Measurements from ENCODE around the gene ARRB2.
"Not testable (repeated sequence)": the region's sequence is repeated elsewhere in the genome, so short reads cannot be mapped to it uniquely, and the experiment has no call there.

ARRB2 gene

DNA sequence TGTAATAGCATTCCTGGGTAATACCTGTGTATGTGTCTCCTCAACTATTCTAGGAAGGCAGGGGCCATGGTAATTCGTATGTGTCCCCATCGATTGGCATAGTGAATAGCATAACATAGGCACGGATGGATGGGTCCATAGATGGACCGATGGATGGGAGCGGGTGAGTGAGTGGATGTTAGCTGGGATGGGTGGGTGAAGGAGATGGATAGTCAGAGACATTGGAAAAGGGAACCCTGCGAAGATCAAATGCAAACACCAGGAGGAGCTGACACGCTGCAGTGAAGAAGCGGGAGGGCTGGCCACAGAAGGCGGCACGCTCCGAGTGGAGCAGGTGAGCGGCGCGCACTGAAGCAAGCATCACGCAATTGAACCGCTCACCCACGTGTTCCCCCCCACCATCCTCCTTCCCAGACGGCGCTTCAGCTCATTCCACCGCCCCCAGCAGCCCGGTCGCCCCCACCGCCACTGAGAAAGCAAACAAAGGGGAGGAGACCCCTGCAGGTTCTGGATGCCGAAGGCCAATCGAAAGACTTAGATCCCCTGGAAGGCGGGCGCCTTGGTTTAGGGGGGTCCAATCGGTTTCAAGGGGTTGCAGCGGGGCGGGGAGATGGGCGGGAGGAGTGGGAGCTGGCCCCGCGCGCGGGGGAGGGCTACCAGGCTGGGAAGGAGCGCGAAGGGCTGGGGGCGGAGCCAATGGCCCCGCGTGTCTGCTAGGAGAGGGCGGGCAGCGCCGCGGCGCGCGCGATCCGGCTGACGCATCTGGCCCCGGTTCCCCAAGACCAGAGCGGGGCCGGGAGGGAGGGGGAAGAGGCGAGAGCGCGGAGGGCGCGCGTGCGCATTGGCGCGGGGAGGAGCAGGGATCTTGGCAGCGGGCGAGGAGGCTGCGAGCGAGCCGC lies at the start of gene ARRB2:
Gene ARRB2 (plus strand): TSS at position 839 of the 899 bp plus-strand sequence. CDS start 90 bp downstream, outside the sequence.
- in situ Hi-C loops (cut with MboI; ENCODE audit: low sequenced_read_pairs): no loop called here

DNA sequence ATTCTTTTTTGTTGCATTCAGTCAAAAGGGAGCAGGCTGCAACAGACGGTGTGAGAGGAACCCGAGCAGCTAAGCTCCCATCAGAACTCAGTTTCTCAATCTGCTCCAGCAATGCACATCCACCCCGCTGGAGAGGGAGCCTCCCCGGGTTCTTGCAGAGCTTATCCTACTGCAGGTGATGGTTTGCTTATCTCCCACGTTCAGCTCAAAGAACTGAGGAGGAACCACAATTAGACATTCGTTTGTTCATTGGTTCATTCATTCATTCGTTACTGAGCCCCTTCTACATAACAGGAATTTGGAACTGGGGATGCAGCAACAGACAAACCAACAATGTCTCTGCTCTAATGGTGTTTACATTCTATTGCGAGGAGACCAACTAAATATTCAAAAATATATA lies 46.7 kb upstream of the ARRB2 start:
- in situ Hi-C loops (cut with MboI; ENCODE audit: low sequenced_read_pairs): no loop called here

DNA sequence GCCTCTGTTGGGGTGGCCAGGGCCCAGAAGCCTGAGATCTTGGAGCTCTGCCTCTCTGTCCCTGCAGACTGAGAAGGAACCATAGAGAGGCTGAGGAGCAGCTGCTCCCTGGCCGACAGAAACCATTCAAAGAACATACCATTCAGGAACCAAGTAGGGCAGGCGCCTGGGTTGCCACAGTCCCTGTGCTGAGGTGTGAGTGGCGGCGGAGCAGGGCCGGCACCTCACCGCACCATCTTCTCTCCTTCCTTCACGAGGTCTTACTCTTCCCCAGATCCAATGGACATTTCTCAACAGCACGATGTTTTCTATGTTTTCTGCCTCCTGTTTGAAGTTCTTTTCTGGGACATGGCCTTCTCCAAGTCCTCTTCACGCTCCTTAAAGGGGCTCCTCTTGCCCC lies 46.2 kb upstream of the ARRB2 start:
- in situ Hi-C loops (cut with MboI; ENCODE audit: low sequenced_read_pairs): no loop called here

DNA sequence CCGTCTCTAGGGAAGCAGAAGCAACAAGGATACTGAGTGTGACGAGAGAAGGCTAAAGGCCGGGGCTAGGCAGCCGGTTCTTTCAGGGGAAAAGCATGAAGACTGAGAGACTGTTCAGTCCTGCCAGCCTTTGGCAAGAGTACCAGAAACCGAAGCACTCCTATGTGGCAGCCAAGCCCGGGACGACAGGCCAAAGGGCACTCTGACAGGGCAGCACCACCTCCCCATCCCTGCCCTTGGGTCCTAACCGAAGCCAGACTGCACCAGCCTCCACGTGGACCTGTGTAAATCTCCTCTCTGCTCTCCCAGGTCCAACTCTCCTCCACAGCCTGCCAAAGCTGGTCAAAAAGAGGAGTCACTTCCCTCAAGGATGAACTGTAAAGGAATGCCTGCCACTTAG lies 45.4 kb upstream of the ARRB2 start:
- in situ Hi-C loops (cut with MboI; ENCODE audit: low sequenced_read_pairs): no loop called here

DNA sequence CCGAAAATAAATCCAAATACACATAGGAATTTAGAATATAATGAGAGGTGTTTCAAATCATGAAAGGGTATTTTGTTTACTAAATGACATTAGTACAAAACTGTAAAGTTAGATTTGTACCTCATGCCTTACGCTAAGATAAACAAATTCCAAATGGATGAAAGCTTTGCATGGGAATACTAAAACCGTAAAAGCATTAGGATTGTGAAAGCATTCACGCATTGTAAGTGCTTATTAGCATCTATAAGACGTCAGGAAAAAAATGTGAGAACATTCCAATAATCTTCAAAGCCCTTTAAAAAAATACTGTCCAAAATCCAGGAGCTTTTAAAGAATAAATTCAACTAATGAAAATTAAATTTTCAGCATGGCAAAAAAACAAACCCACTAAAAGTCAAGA lies 44.1 kb upstream of the ARRB2 start:
- in situ Hi-C loops (cut with MboI; ENCODE audit: low sequenced_read_pairs): no loop called here

DNA sequence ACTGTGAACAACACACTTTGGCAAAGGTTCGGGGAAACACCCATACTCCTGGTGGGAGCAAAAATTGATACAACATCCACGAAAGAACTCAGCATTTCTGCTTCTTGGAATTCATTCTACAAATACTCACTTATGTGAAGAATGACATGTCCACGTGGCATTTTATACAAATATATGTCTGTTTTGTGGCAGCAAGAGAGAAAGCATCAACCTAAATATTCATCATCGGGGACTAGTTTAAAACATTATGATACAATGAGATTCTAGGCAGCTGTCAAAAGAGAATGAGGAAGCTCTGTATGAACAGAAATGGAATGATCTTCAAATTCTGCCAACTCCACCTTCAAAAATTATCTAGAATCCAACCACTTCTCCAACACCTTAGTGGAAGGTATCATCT lies 43.3 kb upstream of the ARRB2 start:
- in situ Hi-C loops (cut with MboI; ENCODE audit: low sequenced_read_pairs): no loop called here

DNA sequence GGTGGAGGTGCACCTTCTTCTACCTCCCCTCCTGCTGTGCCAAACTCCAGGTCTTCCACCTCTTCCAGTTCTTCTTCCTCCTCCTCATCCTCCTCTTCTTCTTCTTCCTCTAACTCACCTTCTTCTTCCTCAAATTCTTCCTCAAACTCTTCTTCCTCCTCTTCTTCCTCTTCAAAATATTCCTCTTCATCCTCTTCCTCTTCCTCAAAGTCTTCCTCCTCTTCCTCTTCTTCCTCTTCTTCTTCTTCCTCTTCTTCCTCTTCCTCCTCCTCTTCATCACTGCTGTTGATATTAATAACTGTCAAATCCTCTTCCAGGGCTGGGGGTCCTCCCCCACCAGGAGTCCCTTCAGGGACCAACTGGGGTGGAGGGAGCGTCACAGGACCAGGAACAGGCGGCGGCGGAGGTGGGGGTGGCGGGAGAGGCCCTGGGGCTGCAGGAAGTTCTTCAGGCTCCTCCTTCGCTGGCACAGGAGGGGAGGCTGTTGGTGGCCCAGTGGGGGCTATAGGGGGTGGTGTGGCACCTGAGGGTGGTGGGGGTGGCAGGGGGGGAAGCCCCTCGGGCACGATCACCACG lies 38.3 kb upstream of the ARRB2 start:
- in situ Hi-C loops (cut with MboI; ENCODE audit: low sequenced_read_pairs): no loop called here

DNA sequence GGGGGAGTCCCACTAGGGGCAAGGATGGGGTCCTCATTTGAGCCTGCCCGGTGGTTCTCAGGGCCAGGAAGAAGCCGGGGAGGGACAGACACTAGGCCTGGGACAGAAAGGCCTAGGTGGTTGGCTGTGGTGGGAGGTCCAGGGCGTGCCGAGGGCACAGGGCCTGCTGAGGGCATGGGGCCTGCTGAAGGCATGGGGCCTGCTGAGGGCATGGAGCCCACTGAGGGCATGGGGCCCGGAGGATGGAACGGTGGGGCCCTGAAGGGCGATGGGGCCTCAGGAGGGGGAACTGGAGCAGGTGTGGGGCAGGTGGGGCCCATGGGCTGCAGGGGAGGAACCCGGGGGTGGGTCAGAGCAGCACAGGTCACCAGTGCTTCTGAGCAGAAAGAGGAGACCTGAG lies 37.7 kb upstream of the ARRB2 start:
- in situ Hi-C loops (cut with MboI; ENCODE audit: low sequenced_read_pairs): no loop called here

DNA sequence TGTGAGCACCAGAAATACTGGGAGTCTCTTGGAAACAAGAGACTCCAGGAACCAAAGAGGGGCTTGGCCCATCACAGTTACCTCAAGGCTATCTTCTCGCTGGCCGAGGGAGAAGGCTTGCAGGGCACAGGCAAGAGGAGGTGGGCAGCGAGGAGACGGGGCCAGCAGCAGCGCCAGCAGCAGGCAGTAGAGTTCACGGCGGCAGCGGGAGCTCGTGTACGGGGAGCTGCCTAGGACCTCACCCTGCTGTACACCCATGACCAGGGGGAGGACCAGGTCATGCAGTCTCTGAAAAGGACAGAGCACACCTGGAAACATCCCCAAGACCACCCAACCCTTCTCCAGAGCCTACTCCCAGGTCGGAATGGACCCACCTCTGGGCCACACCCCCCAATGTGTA lies 37.3 kb upstream of the ARRB2 start:
- in situ Hi-C loops (cut with MboI; ENCODE audit: low sequenced_read_pairs): no loop called here

DNA sequence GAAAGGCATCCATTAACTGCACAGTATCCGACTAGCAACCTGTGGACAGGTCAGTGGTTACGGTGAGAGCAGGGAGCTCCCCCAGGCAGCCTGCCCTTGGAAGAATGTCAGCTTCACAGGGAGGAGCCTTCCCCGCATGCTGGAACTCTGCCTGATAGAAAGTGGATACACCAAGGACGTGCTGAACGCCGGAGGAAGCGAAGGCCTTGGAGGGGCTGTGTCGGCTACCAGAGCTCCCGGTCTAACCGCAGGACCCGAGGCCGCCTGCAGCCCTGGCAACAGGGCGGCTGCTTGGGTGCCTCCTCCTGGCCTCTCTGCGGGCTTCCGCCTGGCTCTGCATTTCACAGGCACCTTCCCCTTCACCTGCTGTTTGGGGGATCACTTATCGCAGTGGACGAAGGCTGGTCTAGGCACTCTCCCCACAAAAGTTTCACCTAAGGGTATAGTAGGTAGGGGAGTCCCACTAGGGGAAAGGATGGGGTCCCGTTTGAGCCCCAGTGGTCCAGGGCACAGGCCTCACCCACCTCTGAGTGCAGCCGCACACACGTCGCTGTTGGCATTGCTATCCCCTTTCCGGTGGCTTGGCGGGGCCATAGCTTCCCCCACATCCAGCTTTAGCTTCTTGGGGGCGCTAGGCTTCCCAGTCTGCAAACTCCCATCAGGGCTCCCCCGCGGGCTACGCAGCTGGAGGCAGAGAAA lies 36.3 kb upstream of the ARRB2 start:
- in situ Hi-C loops (cut with MboI; ENCODE audit: low sequenced_read_pairs): no loop called here

DNA sequence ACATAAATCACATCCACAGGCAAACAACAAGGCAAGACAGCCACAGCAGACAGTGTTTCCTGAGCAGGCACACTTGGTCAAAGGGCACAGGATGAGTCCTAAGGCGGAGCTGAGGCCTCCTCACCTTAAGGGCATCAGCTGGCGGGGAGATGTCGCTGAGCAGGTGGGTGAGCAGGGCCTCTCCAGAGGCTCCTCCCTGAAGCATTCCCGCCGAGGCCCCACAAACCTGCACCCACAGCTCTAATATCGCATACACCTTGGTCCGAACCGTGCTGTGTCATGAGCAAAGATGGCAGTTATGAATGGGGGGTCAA lies 35.8 kb upstream of the ARRB2 start:
- in situ Hi-C loops (cut with MboI; ENCODE audit: low sequenced_read_pairs): no loop called here

DNA sequence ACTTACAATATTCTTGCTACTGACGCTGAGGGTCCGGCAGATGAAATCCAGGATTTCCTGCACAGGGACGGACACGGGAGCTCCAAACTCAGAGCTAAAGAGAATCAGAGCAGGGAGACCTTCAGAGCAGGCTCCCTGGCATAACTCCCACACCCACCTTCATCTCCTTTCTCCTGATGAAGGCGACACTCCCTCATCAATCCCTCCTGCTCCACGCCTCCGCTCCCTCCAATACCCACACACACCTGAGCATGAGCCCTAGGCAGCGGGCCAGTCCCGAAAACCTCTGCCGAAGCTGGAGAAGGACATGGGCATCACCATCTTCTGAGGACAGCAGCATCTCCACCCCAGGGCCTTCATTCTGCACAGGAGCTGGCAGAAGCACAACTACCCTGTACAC lies 34.6 kb upstream of the ARRB2 start:
- in situ Hi-C loops (cut with MboI; ENCODE audit: low sequenced_read_pairs): no loop called here

DNA sequence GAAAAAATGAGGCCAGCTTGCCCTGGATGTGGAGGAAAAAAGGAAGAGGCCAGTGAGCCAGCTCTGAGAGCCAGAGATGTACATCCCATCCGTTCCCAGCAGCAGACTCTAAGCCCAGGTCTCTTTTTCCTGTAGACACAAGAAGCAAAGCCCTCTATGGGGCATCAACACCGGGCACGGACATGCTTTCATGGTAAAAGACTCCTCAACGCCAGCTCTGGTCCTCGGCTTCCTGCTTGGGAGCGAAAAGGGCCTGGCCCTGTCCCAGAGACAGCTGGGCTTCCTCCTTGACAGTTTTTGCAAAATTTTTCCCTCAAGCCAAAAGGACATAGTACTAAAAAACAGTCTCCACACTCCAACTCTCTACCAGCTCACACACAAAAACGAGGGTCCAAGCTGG lies 33.6 kb upstream of the ARRB2 start:
- in situ Hi-C loops (cut with MboI; ENCODE audit: low sequenced_read_pairs): no loop called here

DNA sequence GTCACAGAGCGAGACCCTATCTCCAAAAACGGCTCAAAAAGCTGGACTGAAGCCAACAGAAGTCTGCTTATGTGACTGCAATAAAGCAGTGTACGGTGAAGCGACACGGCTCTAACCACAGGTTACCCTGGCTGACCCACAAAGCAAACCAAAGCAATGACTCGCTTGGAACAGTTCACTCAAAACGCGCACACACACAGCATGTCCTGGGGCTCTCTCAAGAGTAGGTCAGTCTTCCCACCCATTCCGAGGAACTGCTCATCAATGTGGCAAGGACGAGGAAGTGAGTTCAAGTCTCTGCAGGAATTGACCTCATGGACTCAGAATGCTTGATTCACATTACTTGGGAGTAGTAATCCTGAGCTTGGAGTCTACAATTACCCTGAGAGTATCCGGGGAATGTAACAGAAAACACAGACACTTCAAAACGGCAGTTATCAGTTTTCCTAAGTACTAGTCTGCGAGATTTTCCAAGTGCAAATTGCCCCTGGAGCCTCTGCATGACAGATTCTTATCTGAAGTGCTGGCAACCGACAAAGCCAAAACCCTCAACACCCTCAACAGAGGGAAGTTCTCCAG lies 31.9 kb upstream of the ARRB2 start:
- in situ Hi-C loops (cut with MboI; ENCODE audit: low sequenced_read_pairs): no loop called here

DNA sequence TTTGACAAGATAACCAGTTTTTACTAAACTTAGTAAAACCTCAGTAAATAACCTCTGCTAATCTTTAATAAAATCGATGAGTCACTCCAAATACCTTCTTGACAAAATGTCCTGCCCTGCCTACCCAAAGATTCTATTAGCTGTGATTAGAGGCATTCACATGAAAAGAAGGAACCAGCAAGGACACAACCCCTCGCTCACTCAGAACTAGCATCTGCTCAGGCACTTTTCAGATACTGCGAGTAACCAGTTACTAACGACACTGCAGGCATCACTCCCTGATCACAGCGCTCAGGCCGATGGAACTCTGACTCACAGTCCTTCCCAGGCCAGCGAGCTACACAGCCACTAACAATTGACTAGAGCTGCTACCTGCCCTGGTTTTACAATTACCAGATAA lies 30.8 kb upstream of the ARRB2 start:
- in situ Hi-C loops (cut with MboI; ENCODE audit: low sequenced_read_pairs): no loop called here

DNA sequence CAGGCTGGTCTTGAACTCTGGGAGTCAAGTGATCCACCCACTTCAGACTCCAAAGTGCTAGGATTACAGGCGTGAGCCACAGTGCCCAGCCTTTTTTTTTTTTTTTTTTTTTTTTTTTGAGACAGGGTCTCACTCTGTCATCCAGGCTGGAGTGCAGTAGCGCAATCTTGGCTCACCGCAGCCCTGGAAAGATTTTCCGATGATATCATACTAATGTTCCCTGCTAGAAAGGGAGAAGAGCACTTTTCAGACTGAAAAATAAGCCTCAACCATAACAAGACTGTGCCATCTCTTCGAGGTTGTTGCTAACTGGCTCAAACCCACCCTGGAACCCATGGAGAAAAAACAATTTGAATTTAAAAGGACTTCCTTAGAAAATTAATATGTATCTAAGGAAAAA lies 26.7 kb upstream of the ARRB2 start:
- in situ Hi-C loops (cut with MboI; ENCODE audit: low sequenced_read_pairs): not testable (repeated sequence)

DNA sequence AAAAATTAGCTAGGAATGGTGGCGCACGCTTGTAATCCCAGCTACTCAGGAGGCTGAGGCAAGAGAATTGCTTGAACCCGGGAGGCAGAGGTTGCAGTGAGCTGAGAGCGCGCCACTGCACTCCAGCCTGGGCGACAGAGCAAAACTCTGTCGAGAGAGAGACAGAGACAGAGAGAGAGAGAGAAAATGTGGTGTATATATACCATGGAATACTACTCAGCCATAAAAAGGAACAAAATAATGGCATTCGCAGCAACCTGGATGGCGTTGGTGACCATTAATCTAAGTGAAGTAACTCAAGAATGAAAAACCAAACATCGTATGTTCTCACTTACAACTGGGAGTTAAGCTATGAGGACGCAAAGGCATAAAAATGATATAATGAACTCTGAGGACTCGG lies 20.6 kb upstream of the ARRB2 start:
- in situ Hi-C loops (cut with MboI; ENCODE audit: low sequenced_read_pairs): not testable (repeated sequence)

DNA sequence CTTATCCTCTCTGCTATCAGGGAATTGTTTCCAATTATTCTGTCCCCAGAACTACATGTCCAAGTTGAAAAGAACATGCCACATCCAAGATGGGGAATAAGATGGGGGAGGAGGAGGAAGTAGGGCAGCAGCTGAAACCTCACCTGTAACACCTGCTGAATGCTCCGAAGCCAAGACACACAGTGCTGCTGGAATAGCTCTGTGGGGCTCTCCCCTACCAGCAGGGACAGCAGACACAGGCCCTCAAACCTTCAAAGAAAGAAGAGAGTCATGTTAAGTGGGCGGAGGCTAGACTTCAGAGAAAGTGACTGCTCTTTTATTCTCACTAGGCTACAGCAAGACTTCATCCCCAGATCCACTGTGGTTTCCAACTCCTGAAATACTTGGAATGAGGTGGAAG lies 19.7 kb upstream of the ARRB2 start:
- in situ Hi-C loops (cut with MboI; ENCODE audit: low sequenced_read_pairs): no loop called here

DNA sequence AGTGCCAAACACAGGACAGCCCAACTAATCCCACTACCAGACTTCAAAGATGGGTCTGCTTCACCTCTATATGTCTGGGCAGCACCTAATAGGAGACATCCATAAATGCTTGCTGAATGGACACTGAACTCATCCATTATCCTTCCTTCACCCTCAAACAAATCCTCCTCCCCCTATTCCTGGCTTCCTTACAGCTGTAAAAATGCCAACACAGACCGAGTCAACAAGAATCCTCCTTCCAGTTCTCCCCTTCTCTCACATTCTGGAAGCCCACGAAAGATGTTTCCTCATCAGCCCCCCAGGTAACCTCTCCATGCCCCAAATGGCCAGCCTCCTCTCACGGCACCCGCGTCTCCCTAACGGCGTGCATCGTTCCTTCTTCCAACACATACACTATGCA lies 18.7 kb upstream of the ARRB2 start:
- in situ Hi-C loops (cut with MboI; ENCODE audit: low sequenced_read_pairs): no loop called here

DNA sequence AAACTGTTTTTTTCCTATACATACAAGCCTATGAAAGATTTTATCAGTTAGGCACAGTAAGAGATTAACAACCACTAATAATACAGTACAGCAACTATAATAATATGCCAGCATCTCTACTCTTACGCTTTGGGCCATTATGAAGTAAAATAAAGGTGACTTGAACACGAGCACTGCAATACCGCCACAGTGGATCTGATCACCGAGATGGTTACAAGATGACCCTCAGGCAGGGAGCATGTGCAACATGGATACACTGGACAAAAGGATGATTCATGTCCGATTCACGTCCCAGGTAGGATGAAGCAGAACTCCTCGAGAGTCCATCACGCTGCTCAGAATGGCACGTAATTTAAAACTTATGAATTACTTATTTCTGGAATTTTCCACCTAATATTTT lies 17.0 kb upstream of the ARRB2 start:
- in situ Hi-C loops (cut with MboI; ENCODE audit: low sequenced_read_pairs): no loop called here

DNA sequence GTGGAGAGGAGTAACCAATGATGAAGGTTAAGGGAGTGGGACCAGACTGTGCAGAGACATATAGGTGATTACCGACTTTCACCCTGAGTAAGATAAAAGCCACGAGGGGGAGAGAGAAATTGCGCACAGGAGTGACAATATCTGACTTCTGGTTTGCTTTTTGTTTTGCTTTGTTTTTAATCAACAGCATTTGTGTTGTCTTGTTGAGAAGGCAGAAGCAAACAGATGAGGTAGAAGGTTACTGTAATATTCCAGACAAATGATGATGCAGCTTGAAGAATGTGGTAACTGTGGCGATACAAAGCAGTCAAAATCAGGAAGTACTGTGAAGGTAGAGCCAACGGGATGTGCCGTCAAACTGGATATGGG lies 14.0 kb upstream of the ARRB2 start:
- in situ Hi-C loops (cut with MboI; ENCODE audit: low sequenced_read_pairs): no loop called here
